Endothelial cell of umbilical vein (primary cell): Measurements from ENCODE around the gene TPD52L2. TPM values are rescaled to one million over a fixed set of nuclear protein-coding genes. Genes with fewer than 3 reads are reported as not detected.

Experiments used
- BruUV-seq: library from RNA; stranded (reverse); fragments of 400-500 nt; replicated peaks from 2 replicates; lab custom pipeline; 2021; lab: Mats Ljungman, UMichigan
- CTCF ChIA-PET: fragments of 300-600, 350-600 bp; sonication (Branson Sonifier 250); formaldehyde crosslinking; loops from one replicate; lab custom pipeline; 2021; ENCODE audit warnings: antibody characterized with exemption, inconsistent platforms; lab: Charles Lee
- POLR2A ChIA-PET: fragments of 300-600, 350-600 bp; sonication (Branson Sonifier 250); formaldehyde crosslinking; loops from one replicate; lab custom pipeline; 2021; ENCODE audit warnings: antibody characterized with exemption, inconsistent platforms; lab: Charles Lee
- DNase-seq: peaks from one replicate; pipeline ENCODE4 v3.0.0-alpha.2; 2011; ENCODE audit warnings: low read depth, low spot score
- FAIRE-seq: peaks from 2 replicates; lab custom pipeline; 2011; peaks lifted over from hg19 to GRCh38; lab: Jason Lieb, UNC
- H2AFZ ChIP-seq: 2 replicates; pipeline ENCODE4 v1.6.0; 2012; ENCODE audit warnings: low read depth, low read length, control low read depth, inconsistent platforms
- H3K27ac ChIP-seq: 2 replicates; pipeline ENCODE4 v1.5.1; 2011; ENCODE audit warnings: low read depth, mild to moderate bottlenecking, control low read depth, low read length, moderate library complexity; ENCODE audit not compliant: insufficient read depth
- H3K27me3 ChIP-seq, 2 experiments: 2 replicates each; pipeline versions ENCODE4 v1.6.0 to v1.6.1; 2011; ENCODE audit warnings: low read length in 2 of 2, mixed read lengths in 1 of 2; ENCODE audit not compliant: control insufficient read depth in 2 of 2, insufficient read depth in 2 of 2
- H3K36me3 ChIP-seq, 2 experiments: 2 replicates in 1 of 2; 3 replicates in 1 of 2; pipeline ENCODE4 v1.5.1; 2011; ENCODE audit warnings: low read length in 2 of 2, mild to moderate bottlenecking in 1 of 2, moderate library complexity in 1 of 2; ENCODE audit not compliant: control insufficient read depth in 2 of 2, insufficient read depth in 2 of 2; ENCODE audit errors: extremely low read depth in 1 of 2
- H3K4me1 ChIP-seq: 3 replicates; pipeline ENCODE4 v1.5.1; 2011; ENCODE audit warnings: mild to moderate bottlenecking, low read length; ENCODE audit not compliant: control insufficient read depth, insufficient read depth; ENCODE audit errors: extremely low read depth
- H3K4me2 ChIP-seq: 2 replicates; pipeline ENCODE4 v1.6.1; 2011; ENCODE audit warnings: low read length, control low read depth, mixed read lengths; ENCODE audit not compliant: insufficient read depth
- H3K4me3 ChIP-seq, 3 experiments: fragments of 200-600 bp in 1 of 3; sonication (generic), shearing (Covaris generic) in 1 of 3; replicated peaks in 1 of 3; 2 replicates each; pipeline ENCODE4 v1.5.1; 2011 to 2016; ENCODE audit warnings: control low read depth in 3 of 3, low read length in 3 of 3, mild to moderate bottlenecking in 2 of 3, inconsistent platforms in 1 of 3, low read depth in 1 of 3, moderate library complexity in 1 of 3; ENCODE audit not compliant: insufficient read depth in 1 of 3
- H3K79me2 ChIP-seq: 2 replicates; pipeline ENCODE4 v1.6.0; 2012; ENCODE audit warnings: low read length, inconsistent platforms; ENCODE audit not compliant: control insufficient read depth, insufficient read depth
- H3K9ac ChIP-seq: replicated peaks from 2 replicates; pipeline ENCODE3; 2011; ENCODE audit warnings: low read length, control low read depth; ENCODE audit not compliant: insufficient read depth; ENCODE audit errors: extremely low read depth
- H3K9me1 ChIP-seq: replicated peaks from 3 replicates; pipeline ENCODE4 v1.6.0; 2011; ENCODE audit warnings: mild to moderate bottlenecking, low read length; ENCODE audit not compliant: control insufficient read depth, insufficient read depth; ENCODE audit errors: extremely low read depth
- H3K9me3 ChIP-seq: replicated peaks from 2 replicates; pipeline ENCODE4 v1.5.1; 2012; ENCODE audit warnings: low read length, inconsistent platforms; ENCODE audit not compliant: control insufficient read depth, insufficient read depth
- H4K20me1 ChIP-seq: replicated peaks from 2 replicates; pipeline ENCODE3; 2011; ENCODE audit warnings: mild to moderate bottlenecking, low read length; ENCODE audit not compliant: control insufficient read depth, insufficient read depth; ENCODE audit errors: extremely low read depth
- EZH2 ChIP-seq: IDR thresholded peaks from 2 replicates; pipeline ENCODE4 v1.6.1; 2012; ENCODE audit warnings: borderline replicate concordance, low read depth, mild to moderate bottlenecking, moderate library complexity, low read length, inconsistent platforms; ENCODE audit not compliant: severe bottlenecking
- FOS ChIP-seq: IDR thresholded peaks from 2 replicates; pipeline ENCODE4 v1.6.1; 2011; ENCODE audit warnings: mild to moderate bottlenecking, low read length, moderate library complexity, borderline replicate concordance; ENCODE audit not compliant: insufficient read depth
- GATA2 ChIP-seq: IDR thresholded peaks from 2 replicates; pipeline ENCODE4 v1.7.0; 2011; ENCODE audit warnings: low read depth, mild to moderate bottlenecking, moderate library complexity, mixed read lengths, low read length; ENCODE audit not compliant: insufficient read length, insufficient read depth
- JUN ChIP-seq: IDR thresholded peaks from 2 replicates; pipeline ENCODE4 v1.6.1; 2011; ENCODE audit warnings: borderline replicate concordance, low read depth; ENCODE audit not compliant: insufficient read length, insufficient read depth
- MYC ChIP-seq: IDR thresholded peaks from one replicate; pipeline ENCODE4 v1.6.1; 2011; ENCODE audit warnings: mild to moderate bottlenecking, low read depth, low read length
- POLR2A ChIP-seq: IDR thresholded peaks from 2 replicates; pipeline ENCODE4 v1.6.1; 2012; ENCODE audit warnings: low read depth, mild to moderate bottlenecking, control low read depth, low read length
- POLR2AphosphoS5 ChIP-seq: IDR thresholded peaks from 2 replicates; pipeline ENCODE4 v1.6.1; 2012; ENCODE audit warnings: low read depth, mild to moderate bottlenecking, control low read depth, low read length, moderate library complexity; ENCODE audit not compliant: insufficient read depth
- dilution Hi-C: fragments of 300-500 bp; cut with MboI; formaldehyde crosslinking; loops from one replicate; pipeline ENCODE4 v1.15.0; 2019; ENCODE audit warnings: low sequenced_read_pairs; ENCODE audit not compliant: extremely low pct_ligation_motif_present
- intact Hi-C: fragments of 100-400 bp; cut with micrococcal nuclease; formaldehyde crosslinking; loops from one replicate; pipeline ENCODE4 v1.10.0; 2022
- polyA plus RNA-seq, 4 experiments: library from polyadenylated mRNA; depleted of rRNA in 3 of 4; stranded (reverse) in 3 of 4; unstranded in 1 of 4; fragments of >200 nt; gene quantifications; 2 replicates each; pipeline versions ENCODE4 v1.2.1 to v1.2.3, GENCODE V29; 2011 to 2012; ENCODE audit warnings: missing spikeins in 1 of 4
- total RNA-seq: library from RNA; stranded (reverse); gene quantifications from 2 replicates; pipeline ENCODE4 v1.2.3, GENCODE V29; 2021
- TF ChIP-seq, protein P1 (sequence below), 2 donors: IDR thresholded peaks; 1 replicate in 1 of 2; 2 replicates in 1 of 2; pipeline ENCODE4 v1.5.1; 2011; ENCODE audit warnings: low read length in 2 of 2, mild to moderate bottlenecking in 2 of 2, moderate library complexity in 2 of 2, control low read depth in 1 of 2, inconsistent platforms in 1 of 2, low read depth in 1 of 2; ENCODE audit not compliant: insufficient read depth in 1 of 2; ENCODE audit errors: extremely low read depth in 1 of 2
- TF ChIP-seq, protein P2 (sequence below): IDR thresholded peaks from 2 replicates; pipeline ENCODE4 v1.6.1; 2011; ENCODE audit not compliant: insufficient read depth, insufficient read length

TPD52L2 gene
- total and polyA plus RNA-seq, 2 donors (not counting 3 experiments of a cell fraction or from before 2014, with no cell fraction given), result 123 to 142 TPM

DNA sequence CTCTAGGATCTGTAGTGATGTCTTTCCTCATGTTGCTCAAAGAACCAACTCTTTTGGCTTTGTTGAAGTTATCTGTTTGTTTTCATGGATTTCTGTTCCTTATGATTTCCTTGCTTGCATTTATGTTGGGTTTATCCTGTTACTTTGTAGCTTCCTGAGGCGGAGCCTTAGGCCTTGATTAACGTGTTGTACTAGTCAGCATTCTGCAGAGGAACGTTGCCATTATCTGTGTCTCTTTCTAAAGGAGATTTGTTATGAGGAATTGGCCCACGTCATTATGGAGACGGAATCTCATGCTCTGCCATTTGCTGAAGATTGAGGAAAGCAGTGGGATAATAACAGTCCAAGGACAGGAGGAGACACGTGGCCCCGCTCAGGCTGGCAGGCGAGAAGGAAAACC, 61.2 kb downstream of the TPD52L2 start:
- ChIA-PET CTCF (interaction anchor here (0.8 kb wide), 1 partner anchor 151 kb away, joined by 3 read pairs; no protein-coding TSS in a partner anchor), POLR2A (no interaction called here)
- TF ChIP-seq MYC (no peak), POLR2AphosphoS5 (no peak), EZH2 (no peak), FOS (no peak), GATA2 (no peak), JUN (no peak), POLR2A (no peak)
- TF ChIP-seq, protein P1, sequence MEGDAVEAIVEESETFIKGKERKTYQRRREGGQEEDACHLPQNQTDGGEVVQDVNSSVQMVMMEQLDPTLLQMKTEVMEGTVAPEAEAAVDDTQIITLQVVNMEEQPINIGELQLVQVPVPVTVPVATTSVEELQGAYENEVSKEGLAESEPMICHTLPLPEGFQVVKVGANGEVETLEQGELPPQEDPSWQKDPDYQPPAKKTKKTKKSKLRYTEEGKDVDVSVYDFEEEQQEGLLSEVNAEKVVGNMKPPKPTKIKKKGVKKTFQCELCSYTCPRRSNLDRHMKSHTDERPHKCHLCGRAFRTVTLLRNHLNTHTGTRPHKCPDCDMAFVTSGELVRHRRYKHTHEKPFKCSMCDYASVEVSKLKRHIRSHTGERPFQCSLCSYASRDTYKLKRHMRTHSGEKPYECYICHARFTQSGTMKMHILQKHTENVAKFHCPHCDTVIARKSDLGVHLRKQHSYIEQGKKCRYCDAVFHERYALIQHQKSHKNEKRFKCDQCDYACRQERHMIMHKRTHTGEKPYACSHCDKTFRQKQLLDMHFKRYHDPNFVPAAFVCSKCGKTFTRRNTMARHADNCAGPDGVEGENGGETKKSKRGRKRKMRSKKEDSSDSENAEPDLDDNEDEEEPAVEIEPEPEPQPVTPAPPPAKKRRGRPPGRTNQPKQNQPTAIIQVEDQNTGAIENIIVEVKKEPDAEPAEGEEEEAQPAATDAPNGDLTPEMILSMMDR (IDR thresholded peaks at IDR 0.05; ENCODE audit: extremely low read depth in 1 of 2, insufficient read depth in 1 of 2, low read depth in 1 of 2, low read length in 2 of 2), result no peak
- TF ChIP-seq, protein P2, sequence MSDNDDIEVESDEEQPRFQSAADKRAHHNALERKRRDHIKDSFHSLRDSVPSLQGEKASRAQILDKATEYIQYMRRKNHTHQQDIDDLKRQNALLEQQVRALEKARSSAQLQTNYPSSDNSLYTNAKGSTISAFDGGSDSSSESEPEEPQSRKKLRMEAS, result no peak
- no peaks in the 10 kb centered on the region for H3K4me1 ChIP-seq
- no peak overlapping the region for H3K27ac ChIP-seq
- H3K4me2 ChIP-seq, result no peak overlapping the region
- H3K9ac ChIP-seq, result no peak overlapping the region
- H3K79me2 ChIP-seq, result peaks cover 61% of the 10 kb centered on the region
- no peak overlapping the region for H3K4me3 ChIP-seq
- no peak overlapping the region for H2AFZ ChIP-seq
- dilution Hi-C loops, result no loop called here
- peaks cover 10 to 26% of the 10 kb centered on the region in 2 experiments for H3K36me3 ChIP-seq
- BruUV-seq, result no TSS peak
- FAIRE-seq (no peak), DNase-seq (no peak)
- H3K27me3 ChIP-seq, result no peaks in the 10 kb centered on the region
- H4K20me1 ChIP-seq, result peaks cover 8% of the 10 kb centered on the region
- H3K9me1 ChIP-seq, result no peaks in the 10 kb centered on the region
- H3K9me3 ChIP-seq, result no peaks in the 10 kb centered on the region
- intact Hi-C loops, result no loop called here
